Suprapubic skin (tissue), 4 donors: ENCODE measurements around the gene TGFBR3. TPM values are rescaled to one million over a fixed set of nuclear protein-coding genes. Genes with fewer than 3 reads are reported as not detected.

ENCODE experiments used
- DNase-seq, 2 donors: peaks; one replicate each; pipeline ENCODE4 v3.0.0-alpha.2; 2019; ENCODE audit warnings: low spot score in 2 of 2
- H3K27ac ChIP-seq: fragments of 200-600 bp; sonication (generic); one replicate; pipeline ENCODE4 v1.5.1; 2019
- H3K27me3 ChIP-seq: fragments of 200-600 bp; sonication (generic); one replicate; pipeline ENCODE4 v1.5.1; 2019
- H3K36me3 ChIP-seq: fragments of 200-600 bp; sonication (generic); one replicate; pipeline ENCODE4 v1.5.1; 2019
- H3K4me1 ChIP-seq: fragments of 200-600 bp; sonication (generic); one replicate; pipeline ENCODE4 v1.5.1; 2019
- H3K4me3 ChIP-seq: fragments of 200-600 bp; sonication (generic); one replicate; pipeline ENCODE4 v1.5.1; 2019; ENCODE audit warnings: mild to moderate bottlenecking
- H3K9me3 ChIP-seq: fragments of 200-600 bp; sonication (generic); one replicate; pipeline ENCODE4 v1.5.1; 2019
- EP300 ChIP-seq: sonication (generic); formaldehyde crosslinking; IDR thresholded peaks from one replicate; pipeline ENCODE4 v1.6.1; 2017; ENCODE audit warnings: antibody characterized with exemption
- POLR2A ChIP-seq, 2 donors: fragments of 450-650 bp; IDR thresholded peaks; one replicate each; pipeline ENCODE4 v1.6.1; 2017; ENCODE audit warnings: antibody characterized with exemption in 2 of 2, mild to moderate bottlenecking in 2 of 2, moderate library complexity in 2 of 2
- POLR2AphosphoS5 ChIP-seq, 3 donors: sonication (generic); formaldehyde crosslinking; IDR thresholded peaks; one replicate each; pipeline ENCODE4 v1.6.1; 2017; ENCODE audit warnings: antibody characterized with exemption in 3 of 3
- WGBS: methylation state at CpG from one replicate; pipeline ENCODE4 v1.1.5; 2018; 5-methylcytosine and 5-hydroxymethylcytosine counted together
- total RNA-seq, 4 donors: library from RNA; depleted of rRNA; stranded (reverse); fragments of >200 nt; gene quantifications; one replicate each; pipeline ENCODE4 v1.1.0, GENCODE V29; 2016
- TF ChIP-seq, protein P1 (sequence below), 2 donors: fragments of 200-600 bp in 1 of 2; fragments of 450-650 bp in 1 of 2; sonication (generic) in 1 of 2; IDR thresholded peaks; one replicate each; pipeline ENCODE4 v1.5.1; 2016 to 2019; ENCODE audit warnings: antibody characterized with exemption in 2 of 2, mild to moderate bottlenecking in 1 of 2, moderate library complexity in 1 of 2

TGFBR3 gene
- total RNA-seq, 4 donors from 2014 or later: 91.3 to 131 (median 114) TPM

DNA sequence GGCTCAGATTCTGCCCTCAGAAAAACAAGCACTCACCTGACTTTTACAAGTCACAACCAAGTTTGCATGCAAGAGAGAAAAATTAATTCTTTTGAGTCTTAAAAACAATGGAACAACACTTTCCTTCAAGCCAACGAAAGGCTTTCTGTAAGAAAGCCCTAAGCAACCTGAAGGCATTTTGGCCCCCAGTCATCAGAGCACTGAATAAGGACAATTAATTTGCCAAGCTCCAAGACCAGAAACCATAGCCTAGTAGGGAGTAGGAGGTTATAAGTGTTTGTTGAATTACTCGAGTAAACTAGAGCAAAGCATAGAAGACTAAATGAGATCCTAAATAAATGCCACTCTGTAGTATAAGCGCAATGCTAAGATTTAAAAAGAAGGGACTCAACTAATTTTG lies 4.7 kb downstream of the TGFBR3 start:
- Histone ChIP-seq H3K9me3 (no peaks in the 10 kb centered on the region), H3K27ac (no peak overlapping the region), H3K4me1 (peaks cover 62% of the 10 kb centered on the region), H3K4me3 (no peak overlapping the region), H3K36me3 (no peaks in the 10 kb centered on the region), H3K27me3 (no peaks in the 10 kb centered on the region)
- DNase-seq: no peak
- TF ChIP-seq POLR2A (IDR thresholded peaks at IDR 0.05): no peak
- TF ChIP-seq, protein P1, sequence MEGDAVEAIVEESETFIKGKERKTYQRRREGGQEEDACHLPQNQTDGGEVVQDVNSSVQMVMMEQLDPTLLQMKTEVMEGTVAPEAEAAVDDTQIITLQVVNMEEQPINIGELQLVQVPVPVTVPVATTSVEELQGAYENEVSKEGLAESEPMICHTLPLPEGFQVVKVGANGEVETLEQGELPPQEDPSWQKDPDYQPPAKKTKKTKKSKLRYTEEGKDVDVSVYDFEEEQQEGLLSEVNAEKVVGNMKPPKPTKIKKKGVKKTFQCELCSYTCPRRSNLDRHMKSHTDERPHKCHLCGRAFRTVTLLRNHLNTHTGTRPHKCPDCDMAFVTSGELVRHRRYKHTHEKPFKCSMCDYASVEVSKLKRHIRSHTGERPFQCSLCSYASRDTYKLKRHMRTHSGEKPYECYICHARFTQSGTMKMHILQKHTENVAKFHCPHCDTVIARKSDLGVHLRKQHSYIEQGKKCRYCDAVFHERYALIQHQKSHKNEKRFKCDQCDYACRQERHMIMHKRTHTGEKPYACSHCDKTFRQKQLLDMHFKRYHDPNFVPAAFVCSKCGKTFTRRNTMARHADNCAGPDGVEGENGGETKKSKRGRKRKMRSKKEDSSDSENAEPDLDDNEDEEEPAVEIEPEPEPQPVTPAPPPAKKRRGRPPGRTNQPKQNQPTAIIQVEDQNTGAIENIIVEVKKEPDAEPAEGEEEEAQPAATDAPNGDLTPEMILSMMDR (IDR thresholded peaks at IDR 0.05): no peak
- TF ChIP-seq POLR2AphosphoS5 (IDR thresholded peaks at IDR 0.05): no peak
- no peak for TF ChIP-seq EP300
- 67% methylated on average over 3 of the region's 3 CpGs for WGBS

DNA sequence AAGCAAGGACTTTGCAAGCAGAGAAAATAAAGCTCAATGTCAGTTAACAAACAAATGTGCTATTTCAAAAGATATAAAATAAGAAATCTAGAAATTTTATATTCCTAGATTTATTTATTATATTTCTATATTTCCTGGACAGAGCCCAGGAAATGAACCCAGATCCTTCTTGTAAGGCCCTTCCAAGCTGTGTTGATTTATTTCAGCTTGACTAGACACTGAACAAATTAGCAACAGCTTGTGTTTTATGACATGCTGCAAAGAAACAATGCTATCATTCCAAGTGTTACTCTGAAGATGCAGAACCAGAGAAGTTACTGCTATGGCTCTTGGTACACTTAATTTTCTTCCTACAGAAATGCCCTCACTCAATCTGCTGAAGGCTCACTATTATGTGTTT lies 6.2 kb downstream of the TGFBR3 start:
- Histone ChIP-seq H3K4me1 (peaks cover 70% of the 10 kb centered on the region), H3K27ac (no peak overlapping the region), H3K4me3 (no peak overlapping the region), H3K9me3 (no peaks in the 10 kb centered on the region), H3K27me3 (no peaks in the 10 kb centered on the region), H3K36me3 (no peaks in the 10 kb centered on the region)
- DNase-seq: no peak
- TF ChIP-seq, protein P1 (IDR thresholded peaks at IDR 0.05): no peak
- TF ChIP-seq POLR2AphosphoS5 (IDR thresholded peaks at IDR 0.05): no peak
- TF ChIP-seq POLR2A (IDR thresholded peaks at IDR 0.05): no peak

DNA sequence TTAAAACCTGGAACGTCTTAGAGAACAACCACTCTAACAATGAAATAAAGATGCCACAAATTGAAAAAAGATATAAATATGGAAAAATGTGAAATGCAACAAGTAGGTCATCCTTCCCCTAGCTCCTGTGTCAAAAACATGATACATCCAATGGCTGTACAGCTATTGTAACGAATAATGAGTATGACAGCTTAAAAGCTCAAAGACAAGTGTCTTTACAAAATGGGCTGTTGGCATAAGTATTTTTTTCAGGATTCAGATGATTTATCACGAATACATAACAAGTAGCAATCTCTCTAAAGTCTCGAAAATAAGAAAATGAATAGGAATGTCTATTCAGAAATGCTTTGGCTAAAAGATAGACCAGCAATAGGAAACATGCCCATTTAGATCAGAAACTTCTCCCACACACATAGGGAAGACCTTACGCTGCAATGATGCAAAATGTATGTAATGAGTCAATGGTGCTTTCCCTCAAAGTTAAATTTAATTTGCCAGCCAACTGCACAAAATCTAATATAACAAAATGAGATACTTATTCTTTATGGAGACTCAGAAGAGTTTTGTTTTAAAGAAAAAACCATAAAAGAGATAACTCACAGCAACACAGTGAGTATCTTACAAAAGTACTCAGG lies 8.3 kb downstream of the TGFBR3 start:
- H3K4me3 ChIP-seq: no peak overlapping the region
- TF ChIP-seq, protein P1 (IDR thresholded peaks at IDR 0.05): no peak
- TF ChIP-seq POLR2A (IDR thresholded peaks at IDR 0.05) (no peak), EP300 (no peak), POLR2AphosphoS5 (IDR thresholded peaks at IDR 0.05) (no peak)
- WGBS: 45% methylated on average over 5 of the region's 5 CpGs
- H3K9me3 ChIP-seq: no peaks in the 10 kb centered on the region
- H3K27ac ChIP-seq: no peak overlapping the region
- H3K27me3 ChIP-seq: no peaks in the 10 kb centered on the region
- peaks cover 64% of the 10 kb centered on the region for H3K4me1 ChIP-seq
- no peaks in the 10 kb centered on the region for H3K36me3 ChIP-seq
- no peak for DNase-seq

DNA sequence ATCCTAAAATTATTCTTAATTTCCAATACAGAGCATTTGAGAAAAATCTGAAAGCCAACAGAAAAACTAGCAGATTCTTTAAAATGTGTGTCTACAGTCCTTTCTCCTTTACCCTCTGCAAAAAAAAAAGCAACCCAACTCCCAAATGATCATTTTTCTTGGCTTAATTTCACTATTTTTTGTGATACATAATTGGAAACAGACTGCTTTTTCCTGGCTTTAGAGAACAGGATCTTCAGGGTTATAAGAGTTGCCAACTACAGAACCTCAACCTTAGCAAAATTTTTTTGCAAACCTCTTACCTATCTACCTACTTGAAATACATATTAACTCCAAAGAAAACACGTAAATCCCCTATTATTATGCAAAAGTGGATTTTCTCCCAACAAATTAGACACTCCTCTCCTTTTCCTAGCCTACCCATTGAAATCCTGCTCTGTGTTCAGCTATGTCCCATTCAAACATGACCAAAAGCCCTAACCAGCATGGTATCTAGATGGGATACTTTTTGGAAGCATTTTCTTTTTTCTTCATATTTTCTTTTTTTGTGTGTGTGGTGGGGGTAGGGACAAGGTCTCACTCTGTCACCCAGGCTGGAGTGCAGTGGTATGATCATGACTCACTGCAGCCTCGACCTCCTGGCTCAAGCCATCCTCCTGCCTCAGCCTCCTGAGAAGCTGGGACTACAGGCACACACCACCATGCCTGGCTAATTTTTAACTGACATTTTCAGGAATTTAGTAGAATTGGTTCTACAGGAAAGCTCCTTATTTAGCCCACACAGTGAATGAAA lies 9.0 kb downstream of the TGFBR3 start:
- 41% methylated on average over 2 of the region's 2 CpGs for WGBS
- H3K4me1 ChIP-seq: peaks cover 65% of the 10 kb centered on the region
- TF ChIP-seq POLR2AphosphoS5 (IDR thresholded peaks at IDR 0.05) (no peak), POLR2A (IDR thresholded peaks at IDR 0.05) (no peak)
- TF ChIP-seq, protein P1 (IDR thresholded peaks at IDR 0.05): no peak
- no peaks in the 10 kb centered on the region for H3K27me3 ChIP-seq
- DNase-seq: no peak
- H3K4me3 ChIP-seq: no peak overlapping the region
- no peaks in the 10 kb centered on the region for H3K36me3 ChIP-seq
- H3K27ac ChIP-seq: no peak overlapping the region
- no peaks in the 10 kb centered on the region for H3K9me3 ChIP-seq

DNA sequence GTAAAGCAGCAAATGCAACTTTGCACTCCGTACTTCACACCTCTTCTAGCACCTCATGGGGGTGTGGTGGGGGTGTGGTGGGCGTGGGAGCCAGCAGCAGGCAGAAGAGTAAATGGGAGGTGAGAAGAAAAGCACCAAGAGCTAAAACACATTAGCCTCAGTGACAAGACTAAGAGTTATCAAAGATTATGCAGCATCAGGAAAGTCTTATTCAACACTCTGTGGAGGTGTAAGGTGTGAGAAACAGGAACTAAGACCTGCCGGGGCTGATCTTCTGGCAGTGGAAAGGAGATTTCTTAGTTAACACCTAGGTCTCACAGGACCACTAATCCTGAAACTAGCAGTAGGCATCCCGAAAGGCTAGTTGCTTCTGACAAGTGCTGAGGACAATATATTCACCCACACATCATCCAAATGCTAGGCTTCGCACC lies 9.9 kb downstream of the TGFBR3 start:
- DNase-seq: no peak
- H3K4me1 ChIP-seq: peaks cover 68% of the 10 kb centered on the region
- TF ChIP-seq POLR2AphosphoS5 (IDR thresholded peaks at IDR 0.05): no peak
- no peak for TF ChIP-seq POLR2A (IDR thresholded peaks at IDR 0.05)
- no peak for TF ChIP-seq EP300
- TF ChIP-seq, protein P1 (IDR thresholded peaks at IDR 0.05): no peak
- no peaks in the 10 kb centered on the region for H3K27me3 ChIP-seq
- no peaks in the 10 kb centered on the region for H3K36me3 ChIP-seq
- H3K4me3 ChIP-seq: no peak overlapping the region
- no peaks in the 10 kb centered on the region for H3K9me3 ChIP-seq
- H3K27ac ChIP-seq: no peak overlapping the region
- WGBS: 51% methylated on average over 5 of the region's 5 CpGs
